GM12872 (cell line): Measurements from ENCODE around the gene NT5M.

ENCODE experiments used
- CTCF ChIP-seq: IDR thresholded peaks from 3 replicates; pipeline ENCODE4 v1.5.1; 2011; ENCODE audit warnings: low read depth, mild to moderate bottlenecking, low read length, moderate library complexity; ENCODE audit not compliant: insufficient read depth

Gene NT5M

GRCh38 chr17:17342242-17342945 lies 39.2 kb downstream of the NT5M start:
- TF ChIP-seq CTCF = no peak

GRCh38 chr17:17343160-17343735 lies 40.1 kb downstream of the NT5M start:
- no peak for TF ChIP-seq CTCF

GRCh38 chr17:17343896-17344506 lies 40.8 kb downstream of the NT5M start:
- no peak for TF ChIP-seq CTCF

- TF ChIP-seq CTCF = no peak
Measured at GRCh38 chr17:17344507-17345293, 41.5 kb downstream of the NT5M start.

- no peak for TF ChIP-seq CTCF
Measured at GRCh38 chr17:17345294-17345597, 42.1 kb downstream of the NT5M start.

GRCh38 chr17:17345686-17346427 lies 42.7 kb downstream of the NT5M start:
- TF ChIP-seq CTCF = no peak
